Liver (tissue), 9 donors: ENCODE measurements around the gene SLC25A39. TPM values are rescaled to one million over a fixed set of nuclear protein-coding genes. Genes with fewer than 3 reads are reported as not detected.

Experiments used
- DNase-seq: peaks from one replicate; pipeline ENCODE4 v3.0.0-alpha.2; 2017; ENCODE audit warnings: low spot score
- H3K27ac ChIP-seq, 2 donors: one replicate each; pipeline ENCODE4 v1.7.0; 2013; ENCODE audit warnings: inconsistent platforms in 2 of 2, low read length in 2 of 2, control low read depth in 1 of 2, low read depth in 1 of 2, mild to moderate bottlenecking in 1 of 2
- H3K27me3 ChIP-seq, 4 donors: one replicate each; pipeline versions ENCODE4 v1.6.1 to v1.7.0; 2013; ENCODE audit warnings: low read length in 3 of 4, inconsistent platforms in 1 of 4, mild to moderate bottlenecking in 1 of 4, moderate library complexity in 1 of 4; ENCODE audit not compliant: control insufficient read depth in 4 of 4, insufficient read depth in 4 of 4
- H3K36me3 ChIP-seq, 4 donors: one replicate each; pipeline versions ENCODE4 v1.6.1 to v1.7.0; 2013; ENCODE audit warnings: low read length in 3 of 4, mild to moderate bottlenecking in 3 of 4, low read depth in 1 of 4, moderate library complexity in 1 of 4; ENCODE audit not compliant: control insufficient read depth in 4 of 4, insufficient read depth in 3 of 4
- H3K4me1 ChIP-seq, 4 donors: one replicate each; pipeline versions ENCODE4 v1.6.1 to v1.7.0; 2013; ENCODE audit warnings: low read length in 3 of 4, mild to moderate bottlenecking in 3 of 4, moderate library complexity in 1 of 4; ENCODE audit not compliant: control insufficient read depth in 4 of 4, insufficient read depth in 4 of 4
- H3K4me3 ChIP-seq, 3 donors: one replicate each; pipeline versions ENCODE4 v1.6.1 to v1.7.0; 2013; ENCODE audit warnings: low read length in 3 of 3, control low read depth in 1 of 3, low read depth in 1 of 3, mild to moderate bottlenecking in 1 of 3
- H3K9ac ChIP-seq, 2 donors: one replicate each; pipeline ENCODE4 v1.7.0; 2013; ENCODE audit warnings: low read length in 2 of 2, mild to moderate bottlenecking in 2 of 2, moderate library complexity in 2 of 2, control low read depth in 1 of 2, low read depth in 1 of 2
- H3K9me3 ChIP-seq, 4 donors: one replicate each; pipeline versions ENCODE4 v1.6.1 to v1.7.0; 2013; ENCODE audit warnings: low read length in 3 of 4; ENCODE audit not compliant: control insufficient read depth in 4 of 4
- EGR1 ChIP-seq, 2 donors: IDR thresholded peaks; 2 replicates each; pipeline ENCODE4 v1.6.1; 2016 to 2018; ENCODE audit warnings: antibody characterized with exemption in 2 of 2, low read depth in 2 of 2
- FOXA1 ChIP-seq: IDR thresholded peaks from 2 replicates; pipeline ENCODE4 v1.6.1; 2016; ENCODE audit warnings: antibody characterized with exemption
- FOXA2 ChIP-seq: IDR thresholded peaks from 2 replicates; pipeline ENCODE4 v1.6.1; 2016; ENCODE audit warnings: antibody characterized with exemption
- GABPA ChIP-seq, 2 donors: IDR thresholded peaks in 1 of 2; conservative IDR thresholded peaks in 1 of 2; 2 replicates each; pipeline ENCODE4 v1.6.1; 2016; ENCODE audit warnings: antibody characterized with exemption in 2 of 2, mild to moderate bottlenecking in 1 of 2, moderate library complexity in 1 of 2
- HNF4A ChIP-seq, 2 donors: conservative IDR thresholded peaks; 2 replicates each; pipeline ENCODE4 v1.6.1; 2016; ENCODE audit warnings: antibody characterized with exemption in 2 of 2, mild to moderate bottlenecking in 2 of 2
- HNF4G ChIP-seq: IDR thresholded peaks from 2 replicates; pipeline ENCODE4 v1.6.1; 2016; ENCODE audit warnings: antibody characterized with exemption
- JUND ChIP-seq, 2 donors: IDR thresholded peaks; 2 replicates each; pipeline ENCODE4 v1.6.1; 2016; ENCODE audit warnings: antibody characterized with exemption in 2 of 2
- RAD21 ChIP-seq, 2 donors: IDR thresholded peaks; 2 replicates each; pipeline ENCODE4 v1.6.1; 2016; ENCODE audit warnings: antibody characterized with exemption in 2 of 2, mild to moderate bottlenecking in 2 of 2
- RXRA ChIP-seq, 2 donors: IDR thresholded peaks; 2 replicates each; pipeline ENCODE4 v1.6.1; 2017 to 2018; ENCODE audit warnings: antibody characterized with exemption in 2 of 2, mild to moderate bottlenecking in 1 of 2
- SP1 ChIP-seq: IDR thresholded peaks from 2 replicates; pipeline ENCODE4 v1.6.1; 2018; ENCODE audit warnings: antibody characterized with exemption, mild to moderate bottlenecking
- TAF1 ChIP-seq: conservative IDR thresholded peaks from 2 replicates; pipeline ENCODE4 v1.6.1; 2016; ENCODE audit warnings: antibody characterized with exemption, mild to moderate bottlenecking
- YY1 ChIP-seq: IDR thresholded peaks from 2 replicates; pipeline ENCODE4 v1.6.1; 2016; ENCODE audit warnings: antibody characterized with exemption, mild to moderate bottlenecking
- WGBS: extraction: QIAGEN DNeasy Blood & Tissue Kit; methylation state at CpG from one replicate; pipeline ENCODE4 v1.1.7; 2013; 5-methylcytosine and 5-hydroxymethylcytosine counted together
- polyA plus RNA-seq, 2 donors: library from polyadenylated mRNA; stranded (reverse) in 1 of 2; unstranded in 1 of 2; fragments of 200-250 nt in 1 of 2; fragments of >200 nt in 1 of 2; fragmentation: Nextera tagmentation in 1 of 2; extraction: Ambion mirVana in 1 of 2; gene quantifications; one replicate each; pipeline versions ENCODE4 v1.2.1 to v1.2.3, GENCODE V29; 2013 to 2015
- total RNA-seq, 2 donors: library from RNA; depleted of rRNA; stranded (reverse); fragments of >200 nt; gene quantifications; one replicate each; pipeline ENCODE4 v1.2.3, GENCODE V29; 2014
- TF ChIP-seq, protein P1 (sequence below): IDR thresholded peaks from 2 replicates; pipeline ENCODE4 v1.6.1; 2016; ENCODE audit warnings: antibody characterized with exemption
- TF ChIP-seq, protein P2 (sequence below): fragments of 150-350 bp; IDR thresholded peaks from 2 replicates; pipeline ENCODE4 v1.5.1; 2017; ENCODE audit warnings: improper control_type of control experiment, low read depth, low read length; ENCODE audit not compliant: missing input control
- TF ChIP-seq, protein P3 (sequence below): IDR thresholded peaks from 2 replicates; pipeline ENCODE4 v1.6.1; 2016; ENCODE audit warnings: antibody characterized with exemption, mild to moderate bottlenecking
- TF ChIP-seq, protein P4 (sequence below): IDR thresholded peaks from 2 replicates; pipeline ENCODE4 v1.6.1; 2016; ENCODE audit warnings: antibody characterized with exemption
- donor health status: healthy.
- donor health status: healthy.
- donor health status: healthy.
- donor health status: healthy.
- donor health status: healthy.

Gene SLC25A39
- total and polyA plus RNA-seq, 4 donors, result 62.0 to 395 (median 83.8) TPM

DNA sequence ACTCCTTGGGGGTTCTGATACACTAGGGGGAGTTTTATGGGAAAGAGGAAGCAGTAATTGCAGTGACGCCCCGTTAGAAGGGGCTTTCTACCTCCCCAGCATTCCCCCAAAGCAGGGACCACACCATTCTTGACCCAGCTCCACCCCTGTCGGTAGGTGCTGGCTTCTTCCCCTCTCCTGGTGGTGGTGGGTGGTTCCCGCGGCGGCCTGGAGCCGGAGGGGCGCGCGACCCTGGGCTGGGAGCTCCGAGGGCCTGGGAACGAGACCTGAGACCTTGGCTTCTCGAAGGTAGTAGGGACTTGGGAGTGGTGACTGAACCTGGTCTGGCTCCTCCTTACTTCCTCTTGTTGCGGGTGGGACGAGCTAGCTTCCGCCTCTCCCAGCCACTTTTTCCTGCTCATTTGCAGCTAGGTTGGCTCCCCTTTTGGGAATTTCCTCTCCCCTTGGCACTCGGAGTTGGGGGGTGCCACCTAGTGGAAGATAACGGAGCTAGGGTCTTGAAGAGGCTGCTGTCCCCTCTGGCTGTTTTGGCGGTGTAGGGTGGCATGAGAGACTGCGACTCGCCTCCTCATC, 20.9 kb upstream of the SLC25A39 start:
- no peak for DNase-seq
- Histone ChIP-seq H3K27ac (peak overlapping the region; percentile 48 to 81), H3K4me1 (peaks cover 0 to 21% (median 12%) of the 10 kb centered on the region in 4 donors), H3K9ac (peak overlapping the region; percentile 65 to 85), H3K36me3 (peaks cover 0 to 9% (median 3%) of the 10 kb centered on the region in 4 donors), H3K9me3 (no peaks in the 10 kb centered on the region), H3K27me3 (no peaks in the 10 kb centered on the region), H3K4me3 (peak overlapping the region; percentile 57 to 86 (median 83))
- WGBS, result 5% methylated on average over 21 of the region's 21 CpGs
- no peak for TF ChIP-seq FOXA2
- TF ChIP-seq RAD21 (IDR thresholded peaks at IDR 0.05), result peak; percentile 57 to 73
- TF ChIP-seq JUND (IDR thresholded peaks at IDR 0.05), result no peak
- TF ChIP-seq EGR1 (IDR thresholded peaks at IDR 0.05; ENCODE audit: low read depth in 2 of 2), result no peak
- TF ChIP-seq, protein P1, sequence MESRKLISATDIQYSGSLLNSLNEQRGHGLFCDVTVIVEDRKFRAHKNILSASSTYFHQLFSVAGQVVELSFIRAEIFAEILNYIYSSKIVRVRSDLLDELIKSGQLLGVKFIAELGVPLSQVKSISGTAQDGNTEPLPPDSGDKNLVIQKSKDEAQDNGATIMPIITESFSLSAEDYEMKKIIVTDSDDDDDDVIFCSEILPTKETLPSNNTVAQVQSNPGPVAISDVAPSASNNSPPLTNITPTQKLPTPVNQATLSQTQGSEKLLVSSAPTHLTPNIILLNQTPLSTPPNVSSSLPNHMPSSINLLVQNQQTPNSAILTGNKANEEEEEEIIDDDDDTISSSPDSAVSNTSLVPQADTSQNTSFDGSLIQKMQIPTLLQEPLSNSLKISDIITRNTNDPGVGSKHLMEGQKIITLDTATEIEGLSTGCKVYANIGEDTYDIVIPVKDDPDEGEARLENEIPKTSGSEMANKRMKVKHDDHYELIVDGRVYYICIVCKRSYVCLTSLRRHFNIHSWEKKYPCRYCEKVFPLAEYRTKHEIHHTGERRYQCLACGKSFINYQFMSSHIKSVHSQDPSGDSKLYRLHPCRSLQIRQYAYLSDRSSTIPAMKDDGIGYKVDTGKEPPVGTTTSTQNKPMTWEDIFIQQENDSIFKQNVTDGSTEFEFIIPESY, result no peak
- TF ChIP-seq, protein P2, sequence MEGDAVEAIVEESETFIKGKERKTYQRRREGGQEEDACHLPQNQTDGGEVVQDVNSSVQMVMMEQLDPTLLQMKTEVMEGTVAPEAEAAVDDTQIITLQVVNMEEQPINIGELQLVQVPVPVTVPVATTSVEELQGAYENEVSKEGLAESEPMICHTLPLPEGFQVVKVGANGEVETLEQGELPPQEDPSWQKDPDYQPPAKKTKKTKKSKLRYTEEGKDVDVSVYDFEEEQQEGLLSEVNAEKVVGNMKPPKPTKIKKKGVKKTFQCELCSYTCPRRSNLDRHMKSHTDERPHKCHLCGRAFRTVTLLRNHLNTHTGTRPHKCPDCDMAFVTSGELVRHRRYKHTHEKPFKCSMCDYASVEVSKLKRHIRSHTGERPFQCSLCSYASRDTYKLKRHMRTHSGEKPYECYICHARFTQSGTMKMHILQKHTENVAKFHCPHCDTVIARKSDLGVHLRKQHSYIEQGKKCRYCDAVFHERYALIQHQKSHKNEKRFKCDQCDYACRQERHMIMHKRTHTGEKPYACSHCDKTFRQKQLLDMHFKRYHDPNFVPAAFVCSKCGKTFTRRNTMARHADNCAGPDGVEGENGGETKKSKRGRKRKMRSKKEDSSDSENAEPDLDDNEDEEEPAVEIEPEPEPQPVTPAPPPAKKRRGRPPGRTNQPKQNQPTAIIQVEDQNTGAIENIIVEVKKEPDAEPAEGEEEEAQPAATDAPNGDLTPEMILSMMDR, result peak; percentile 29
- TF ChIP-seq FOXA1, result no peak
- TF ChIP-seq GABPA (IDR thresholded peaks at IDR 0.05 in 1 of 2, conservative IDR thresholded peaks at IDR 0.05 in 1 of 2), result no peak
- no peak for TF ChIP-seq HNF4A (conservative IDR thresholded peaks at IDR 0.05)
- no peak for TF ChIP-seq SP1
- TF ChIP-seq TAF1, result no peak
- TF ChIP-seq, protein P3, sequence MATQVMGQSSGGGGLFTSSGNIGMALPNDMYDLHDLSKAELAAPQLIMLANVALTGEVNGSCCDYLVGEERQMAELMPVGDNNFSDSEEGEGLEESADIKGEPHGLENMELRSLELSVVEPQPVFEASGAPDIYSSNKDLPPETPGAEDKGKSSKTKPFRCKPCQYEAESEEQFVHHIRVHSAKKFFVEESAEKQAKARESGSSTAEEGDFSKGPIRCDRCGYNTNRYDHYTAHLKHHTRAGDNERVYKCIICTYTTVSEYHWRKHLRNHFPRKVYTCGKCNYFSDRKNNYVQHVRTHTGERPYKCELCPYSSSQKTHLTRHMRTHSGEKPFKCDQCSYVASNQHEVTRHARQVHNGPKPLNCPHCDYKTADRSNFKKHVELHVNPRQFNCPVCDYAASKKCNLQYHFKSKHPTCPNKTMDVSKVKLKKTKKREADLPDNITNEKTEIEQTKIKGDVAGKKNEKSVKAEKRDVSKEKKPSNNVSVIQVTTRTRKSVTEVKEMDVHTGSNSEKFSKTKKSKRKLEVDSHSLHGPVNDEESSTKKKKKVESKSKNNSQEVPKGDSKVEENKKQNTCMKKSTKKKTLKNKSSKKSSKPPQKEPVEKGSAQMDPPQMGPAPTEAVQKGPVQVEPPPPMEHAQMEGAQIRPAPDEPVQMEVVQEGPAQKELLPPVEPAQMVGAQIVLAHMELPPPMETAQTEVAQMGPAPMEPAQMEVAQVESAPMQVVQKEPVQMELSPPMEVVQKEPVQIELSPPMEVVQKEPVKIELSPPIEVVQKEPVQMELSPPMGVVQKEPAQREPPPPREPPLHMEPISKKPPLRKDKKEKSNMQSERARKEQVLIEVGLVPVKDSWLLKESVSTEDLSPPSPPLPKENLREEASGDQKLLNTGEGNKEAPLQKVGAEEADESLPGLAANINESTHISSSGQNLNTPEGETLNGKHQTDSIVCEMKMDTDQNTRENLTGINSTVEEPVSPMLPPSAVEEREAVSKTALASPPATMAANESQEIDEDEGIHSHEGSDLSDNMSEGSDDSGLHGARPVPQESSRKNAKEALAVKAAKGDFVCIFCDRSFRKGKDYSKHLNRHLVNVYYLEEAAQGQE, result no peak
- TF ChIP-seq YY1, result no peak
- no peak for TF ChIP-seq RXRA (IDR thresholded peaks at IDR 0.05)
- no peak for TF ChIP-seq HNF4G
- TF ChIP-seq, protein P4, sequence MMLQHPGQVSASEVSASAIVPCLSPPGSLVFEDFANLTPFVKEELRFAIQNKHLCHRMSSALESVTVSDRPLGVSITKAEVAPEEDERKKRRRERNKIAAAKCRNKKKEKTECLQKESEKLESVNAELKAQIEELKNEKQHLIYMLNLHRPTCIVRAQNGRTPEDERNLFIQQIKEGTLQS, result no peak
